HEK293 (cell line): Measurements from ENCODE around the gene IL1RAPL1.

Experiments used
- CTCF ChIA-PET: fragments of 350-600 bp; formaldehyde crosslinking; extraction: SDS; loops from one replicate; lab custom pipeline; 2021; ENCODE audit warnings: antibody characterized with exemption; lab: Yijun Ruan, JAX
- POLR2A ChIA-PET: fragments of 300-600 bp; formaldehyde crosslinking; extraction: SDS; loops from one replicate; lab custom pipeline; 2020; ENCODE audit warnings: antibody characterized with exemption, inconsistent platforms; lab: Yijun Ruan, JAX
- H3K27ac ChIP-seq: fragments of 200-500 bp; sonication (Bioruptor generic); 2 replicates; pipeline ENCODE4 v1.5.1; 2014; ENCODE audit warnings: low read depth, low read length, control low read depth, inconsistent platforms; ENCODE audit errors: extremely low read depth
- H3K36me3 ChIP-seq, 2 experiments: fragments of 200-500 bp in 1 of 2; sonication (Bioruptor generic) in 1 of 2; 1 replicate in 1 of 2; 2 replicates in 1 of 2; pipeline ENCODE4 v1.5.1; 2014 to 2017; ENCODE audit warnings: inconsistent platforms in 2 of 2, low read length in 2 of 2; ENCODE audit not compliant: control insufficient read depth in 2 of 2, insufficient read depth in 1 of 2
- H3K4me1 ChIP-seq: fragments of 200-500 bp; sonication (Bioruptor generic); 2 replicates; pipeline ENCODE4 v1.5.1; 2014; ENCODE audit warnings: mild to moderate bottlenecking, low read length, inconsistent platforms; ENCODE audit not compliant: control insufficient read depth, insufficient read depth
- H3K4me3 ChIP-seq: 2 replicates; pipeline ENCODE4 v1.5.1; 2011; ENCODE audit warnings: low read depth, mild to moderate bottlenecking, control low read depth, low read length, moderate library complexity
- H3K9me3 ChIP-seq: fragments of 200-500 bp; sonication (Bioruptor generic); 2 replicates; pipeline ENCODE4 v1.5.1; 2014; ENCODE audit warnings: low read depth, low read length, inconsistent platforms; ENCODE audit not compliant: control insufficient read depth, insufficient read depth
- KLF1 ChIP-seq: fragments of 450-650 bp; formaldehyde crosslinking; IDR thresholded peaks from 2 replicates; pipeline ENCODE4 v1.5.1; 2016; ENCODE audit warnings: missing biosample characterization, missing genetic modification characterization
- KLF16 ChIP-seq: fragments of 450-650 bp; formaldehyde crosslinking; IDR thresholded peaks from 2 replicates; pipeline ENCODE4 v1.5.1; 2017; ENCODE audit warnings: missing biosample characterization, missing genetic modification characterization
- KLF9 ChIP-seq: fragments of 450-650 bp; formaldehyde crosslinking; IDR thresholded peaks from 2 replicates; pipeline ENCODE4 v1.5.1; 2016; ENCODE audit warnings: missing biosample characterization, missing genetic modification characterization, low read depth
- PRDM6 ChIP-seq: fragments of 450-650 bp; formaldehyde crosslinking; IDR thresholded peaks from 2 replicates; pipeline ENCODE4 v1.5.1; 2017; ENCODE audit warnings: missing biosample characterization, missing genetic modification characterization
- SP3 ChIP-seq: fragments of 450-650 bp; formaldehyde crosslinking; IDR thresholded peaks from 2 replicates; pipeline ENCODE4 v1.5.1; 2016; ENCODE audit warnings: missing biosample characterization, missing genetic modification characterization
- YY1 ChIP-seq: fragments of 450-650 bp; formaldehyde crosslinking; IDR thresholded peaks from 2 replicates; pipeline ENCODE4 v1.5.1; 2018; ENCODE audit warnings: missing biosample characterization, missing genetic modification characterization
- ZBTB21 ChIP-seq: fragments of 450-650 bp; formaldehyde crosslinking; IDR thresholded peaks from 2 replicates; pipeline ENCODE4 v1.5.1; 2017; ENCODE audit warnings: missing biosample characterization, missing genetic modification characterization
- ZBTB49 ChIP-seq: fragments of 450-650 bp; formaldehyde crosslinking; IDR thresholded peaks from 2 replicates; pipeline ENCODE4 v1.5.1; 2016; ENCODE audit warnings: missing biosample characterization, missing genetic modification characterization, low read depth
- ZFHX2 ChIP-seq: fragments of 450-650 bp; formaldehyde crosslinking; conservative IDR thresholded peaks from 2 replicates; pipeline ENCODE4 v1.5.1; 2016; ENCODE audit warnings: missing biosample characterization, missing genetic modification characterization
- ZIC2 ChIP-seq: fragments of 450-650 bp; formaldehyde crosslinking; IDR thresholded peaks from 2 replicates; pipeline ENCODE4 v1.5.1; 2016; ENCODE audit warnings: missing biosample characterization, missing genetic modification characterization
- ZNF16 ChIP-seq: fragments of 450-650 bp; formaldehyde crosslinking; IDR thresholded peaks from 2 replicates; pipeline ENCODE4 v1.5.1; 2016; ENCODE audit warnings: low read depth, missing biosample characterization, missing genetic modification characterization
- ZNF169 ChIP-seq: fragments of 450-650 bp; formaldehyde crosslinking; IDR thresholded peaks from 2 replicates; pipeline ENCODE4 v1.5.1; 2016; ENCODE audit warnings: missing biosample characterization, missing genetic modification characterization
- ZNF184 ChIP-seq: fragments of 450-650 bp; IDR thresholded peaks from 2 replicates; pipeline ENCODE4 v1.5.1; 2018; ENCODE audit warnings: missing biosample characterization, mild to moderate bottlenecking, missing genetic modification characterization
- ZNF202 ChIP-seq: fragments of 450-650 bp; formaldehyde crosslinking; IDR thresholded peaks from 2 replicates; pipeline ENCODE4 v1.5.1; 2016; ENCODE audit warnings: missing biosample characterization, missing genetic modification characterization, borderline replicate concordance
- ZNF223 ChIP-seq: fragments of 450-650 bp; formaldehyde crosslinking; IDR thresholded peaks from 2 replicates; pipeline ENCODE4 v1.5.1; 2016; ENCODE audit warnings: missing biosample characterization, missing genetic modification characterization
- ZNF239 ChIP-seq: fragments of 450-650 bp; formaldehyde crosslinking; IDR thresholded peaks from 2 replicates; pipeline ENCODE4 v1.5.1; 2016; ENCODE audit warnings: missing biosample characterization, missing genetic modification characterization
- ZNF341 ChIP-seq: fragments of 450-650 bp; formaldehyde crosslinking; IDR thresholded peaks from 2 replicates; pipeline ENCODE4; 2016; ENCODE audit warnings: low read depth, missing biosample characterization, missing genetic modification characterization
- ZNF366 ChIP-seq: fragments of 450-650 bp; formaldehyde crosslinking; conservative IDR thresholded peaks from 2 replicates; pipeline ENCODE4 v1.5.1; 2016; ENCODE audit warnings: missing biosample characterization, missing genetic modification characterization
- ZNF529 ChIP-seq: fragments of 450-650 bp; formaldehyde crosslinking; IDR thresholded peaks from 2 replicates; pipeline ENCODE4 v1.5.1; 2017; ENCODE audit warnings: missing genetic modification characterization, missing biosample characterization; ENCODE audit not compliant: insufficient replicate concordance
- ZNF664 ChIP-seq: fragments of 450-650 bp; formaldehyde crosslinking; IDR thresholded peaks from 2 replicates; pipeline ENCODE4 v1.5.1; 2016; ENCODE audit warnings: missing biosample characterization, missing genetic modification characterization
- ZNF777 ChIP-seq: fragments of 450-650 bp; formaldehyde crosslinking; IDR thresholded peaks from 2 replicates; pipeline ENCODE4 v1.5.1; 2017; ENCODE audit warnings: missing biosample characterization, missing genetic modification characterization, borderline replicate concordance
- ZNF785 ChIP-seq: fragments of 450-650 bp; formaldehyde crosslinking; IDR thresholded peaks from 2 replicates; pipeline ENCODE4 v1.5.1; 2016; ENCODE audit warnings: missing biosample characterization, missing genetic modification characterization
- ZNF830 ChIP-seq: fragments of 450-650 bp; IDR thresholded peaks from 2 replicates; pipeline ENCODE4 v1.5.0; 2018; ENCODE audit warnings: missing biosample characterization, missing genetic modification characterization, low read depth, mild to moderate bottlenecking, moderate library complexity
- TF ChIP-seq, protein P1 (sequence below): fragments of 450-650 bp; formaldehyde crosslinking; optimal IDR thresholded peaks from 2 replicates; pipeline ENCODE3; 2016; ENCODE audit warnings: missing biosample characterization, mild to moderate bottlenecking, missing genetic modification characterization
- TF ChIP-seq, protein P2 (sequence below): fragments of 450-650 bp; formaldehyde crosslinking; IDR thresholded peaks from 2 replicates; pipeline ENCODE4 v1.5.1; 2016; ENCODE audit warnings: missing biosample characterization, missing genetic modification characterization
- TF ChIP-seq, protein P3 (sequence below): fragments of 450-650 bp; formaldehyde crosslinking; IDR thresholded peaks from 2 replicates; pipeline ENCODE4 v1.5.1; 2016; ENCODE audit warnings: missing biosample characterization, missing genetic modification characterization
- TF ChIP-seq, protein P4 (sequence below): fragments of 450-650 bp; formaldehyde crosslinking; IDR thresholded peaks from 2 replicates; pipeline ENCODE4 v1.5.1; 2016; ENCODE audit warnings: missing biosample characterization, missing genetic modification characterization

Gene IL1RAPL1

DNA sequence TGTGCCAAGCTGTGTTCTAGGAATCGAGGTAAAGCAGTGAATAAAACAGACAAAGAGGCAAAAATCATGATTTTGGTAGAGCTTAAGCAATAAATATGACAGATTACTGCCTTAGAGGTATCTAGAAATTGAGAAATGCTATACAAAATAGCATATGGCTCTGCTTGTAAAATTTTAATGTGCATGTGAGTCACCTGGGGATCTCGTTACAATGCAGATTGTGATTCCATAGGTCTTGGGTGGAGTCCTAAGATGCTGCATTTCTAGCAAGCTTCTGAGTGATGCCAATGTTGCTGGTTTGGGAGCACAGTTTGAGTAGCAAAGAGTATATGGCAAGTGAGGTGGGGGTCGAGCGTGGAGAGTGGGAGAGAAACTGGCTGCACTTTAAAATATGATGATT, 930.9 kb downstream of the IL1RAPL1 start:
- no peaks in the 10 kb centered on the region for H3K9me3 ChIP-seq
- no peak for TF ChIP-seq ZFHX2 (tag by site-specific recombination)
- no peak for TF ChIP-seq KLF9 (tag by site-specific recombination)
- TF ChIP-seq ZNF239 (tag by site-specific recombination) = no peak
- no peak for TF ChIP-seq ZNF223 (tag by site-specific recombination)
- TF ChIP-seq, protein P1, sequence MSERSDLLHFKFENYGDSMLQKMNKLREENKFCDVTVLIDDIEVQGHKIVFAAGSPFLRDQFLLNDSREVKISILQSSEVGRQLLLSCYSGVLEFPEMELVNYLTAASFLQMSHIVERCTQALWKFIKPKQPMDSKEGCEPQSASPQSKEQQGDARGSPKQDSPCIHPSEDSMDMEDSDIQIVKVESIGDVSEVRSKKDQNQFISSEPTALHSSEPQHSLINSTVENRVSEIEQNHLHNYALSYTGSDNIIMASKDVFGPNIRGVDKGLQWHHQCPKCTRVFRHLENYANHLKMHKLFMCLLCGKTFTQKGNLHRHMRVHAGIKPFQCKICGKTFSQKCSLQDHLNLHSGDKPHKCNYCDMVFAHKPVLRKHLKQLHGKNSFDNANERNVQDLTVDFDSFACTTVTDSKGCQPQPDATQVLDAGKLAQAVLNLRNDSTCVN (tag by site-specific recombination) = no peak
- TF ChIP-seq ZNF777 (tag by site-specific recombination) = no peak
- no peak for TF ChIP-seq ZNF529
- no peak for TF ChIP-seq ZNF16
- TF ChIP-seq ZBTB21 (tag by site-specific recombination) = no peak
- no peak for TF ChIP-seq ZNF366 (tag by site-specific recombination)
- TF ChIP-seq ZNF169 (tag by site-specific recombination) = no peak
- TF ChIP-seq, protein P2, sequence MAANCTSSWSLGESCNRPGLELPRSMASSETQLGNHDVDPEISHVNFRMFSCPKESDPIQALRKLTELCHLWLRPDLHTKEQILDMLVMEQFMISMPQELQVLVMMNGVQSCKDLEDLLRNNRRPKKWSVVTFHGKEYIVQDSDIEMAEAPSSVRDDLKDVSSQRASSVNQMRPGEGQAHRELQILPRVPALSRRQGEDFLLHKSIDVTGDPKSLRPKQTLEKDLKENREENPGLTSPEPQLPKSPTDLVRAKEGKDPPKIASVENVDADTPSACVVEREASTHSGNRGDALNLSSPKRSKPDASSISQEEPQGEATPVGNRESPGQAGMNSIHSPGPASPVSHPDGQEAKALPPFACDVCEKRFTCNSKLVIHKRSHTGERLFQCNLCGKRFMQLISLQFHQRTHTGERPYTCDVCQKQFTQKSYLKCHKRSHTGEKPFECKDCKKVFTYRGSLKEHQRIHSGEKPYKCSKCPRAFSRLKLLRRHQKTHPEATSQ (tag by site-specific recombination) = no peak
- TF ChIP-seq ZNF202 (tag by site-specific recombination) = no peak
- TF ChIP-seq KLF1 (tag by site-specific recombination) = no peak
- TF ChIP-seq ZNF184 = no peak
- TF ChIP-seq ZNF341 (tag by site-specific recombination) = no peak
- TF ChIP-seq ZIC2 (tag by site-specific recombination) = no peak
- TF ChIP-seq YY1 (tag by site-specific recombination) = no peak
- no peak overlapping the region for H3K4me3 ChIP-seq
- ChIA-PET CTCF (no interaction called here), POLR2A (no interaction called here)
- H3K27ac ChIP-seq = no peak overlapping the region
- no peaks in the 10 kb centered on the region for H3K36me3 ChIP-seq
- no peaks in the 10 kb centered on the region for H3K4me1 ChIP-seq

DNA sequence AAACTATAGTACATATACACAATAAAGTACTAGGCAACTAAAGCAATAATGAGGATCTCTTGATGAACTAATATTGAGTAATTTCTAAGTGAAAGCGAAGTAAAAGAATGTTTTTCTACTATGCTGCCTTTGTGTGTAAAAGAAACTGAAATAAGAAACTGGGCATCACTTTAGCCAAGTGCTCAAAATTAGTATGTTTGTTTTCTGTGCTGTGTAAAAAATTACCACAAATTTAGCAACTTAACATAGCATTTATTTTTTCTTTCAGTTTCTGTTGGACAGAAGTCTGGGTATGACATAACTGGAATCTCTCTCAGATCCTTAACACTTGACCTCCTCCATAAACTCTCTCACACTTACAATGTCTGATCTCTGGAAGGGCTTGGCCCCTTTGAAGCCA, 941.0 kb downstream of the IL1RAPL1 start:
- ChIA-PET POLR2A (no interaction called here), CTCF (no interaction called here)
- H3K36me3 ChIP-seq = no peaks in the 10 kb centered on the region
- H3K9me3 ChIP-seq = no peaks in the 10 kb centered on the region
- H3K27ac ChIP-seq = no peak overlapping the region
- H3K4me1 ChIP-seq = no peaks in the 10 kb centered on the region
- H3K4me3 ChIP-seq = no peak overlapping the region
- TF ChIP-seq KLF16 (tag by site-specific recombination) (no peak), ZNF830 (tag by site-specific recombination) (no peak), PRDM6 (tag by site-specific recombination) (no peak), ZBTB49 (tag by site-specific recombination) (no peak), ZNF785 (tag by site-specific recombination) (no peak), SP3 (tag by site-specific recombination) (no peak), ZNF664 (tag by site-specific recombination) (no peak)
- TF ChIP-seq, protein P3, sequence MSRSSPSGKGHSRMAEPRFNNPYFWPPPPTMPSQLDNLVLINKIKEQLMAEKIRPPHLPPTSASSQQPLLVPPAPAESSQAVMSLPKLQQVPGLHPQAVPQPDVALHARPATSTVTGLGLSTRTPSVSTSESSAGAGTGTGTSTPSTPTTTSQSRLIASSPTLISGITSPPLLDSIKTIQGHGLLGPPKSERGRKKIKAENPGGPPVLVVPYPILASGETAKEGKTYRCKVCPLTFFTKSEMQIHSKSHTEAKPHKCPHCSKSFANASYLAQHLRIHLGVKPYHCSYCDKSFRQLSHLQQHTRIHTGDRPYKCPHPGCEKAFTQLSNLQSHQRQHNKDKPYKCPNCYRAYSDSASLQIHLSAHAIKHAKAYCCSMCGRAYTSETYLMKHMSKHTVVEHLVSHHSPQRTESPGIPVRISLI (tag by site-specific recombination) = no peak
- TF ChIP-seq, protein P4, sequence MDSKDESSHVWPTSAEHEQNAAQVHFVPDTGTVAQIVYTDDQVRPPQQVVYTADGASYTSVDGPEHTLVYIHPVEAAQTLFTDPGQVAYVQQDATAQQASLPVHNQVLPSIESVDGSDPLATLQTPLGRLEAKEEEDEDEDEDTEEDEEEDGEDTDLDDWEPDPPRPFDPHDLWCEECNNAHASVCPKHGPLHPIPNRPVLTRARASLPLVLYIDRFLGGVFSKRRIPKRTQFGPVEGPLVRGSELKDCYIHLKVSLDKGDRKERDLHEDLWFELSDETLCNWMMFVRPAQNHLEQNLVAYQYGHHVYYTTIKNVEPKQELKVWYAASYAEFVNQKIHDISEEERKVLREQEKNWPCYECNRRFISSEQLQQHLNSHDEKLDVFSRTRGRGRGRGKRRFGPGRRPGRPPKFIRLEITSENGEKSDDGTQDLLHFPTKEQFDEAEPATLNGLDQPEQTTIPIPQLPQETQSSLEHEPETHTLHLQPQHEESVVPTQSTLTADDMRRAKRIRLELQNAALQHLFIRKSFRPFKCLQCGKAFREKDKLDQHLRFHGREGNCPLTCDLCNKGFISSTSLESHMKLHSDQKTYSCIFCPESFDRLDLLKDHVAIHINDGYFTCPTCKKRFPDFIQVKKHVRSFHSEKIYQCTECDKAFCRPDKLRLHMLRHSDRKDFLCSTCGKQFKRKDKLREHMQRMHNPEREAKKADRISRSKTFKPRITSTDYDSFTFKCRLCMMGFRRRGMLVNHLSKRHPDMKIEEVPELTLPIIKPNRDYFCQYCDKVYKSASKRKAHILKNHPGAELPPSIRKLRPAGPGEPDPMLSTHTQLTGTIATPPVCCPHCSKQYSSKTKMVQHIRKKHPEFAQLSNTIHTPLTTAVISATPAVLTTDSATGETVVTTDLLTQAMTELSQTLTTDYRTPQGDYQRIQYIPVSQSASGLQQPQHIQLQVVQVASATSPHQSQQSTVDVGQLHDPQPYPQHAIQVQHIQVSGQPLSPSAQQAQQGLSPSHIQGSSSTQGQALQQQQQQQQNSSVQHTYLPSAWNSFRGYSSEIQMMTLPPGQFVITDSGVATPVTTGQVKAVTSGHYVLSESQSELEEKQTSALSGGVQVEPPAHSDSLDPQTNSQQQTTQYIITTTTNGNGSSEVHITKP (tag by site-specific recombination) = no peak
